Measurements from ENCODE around the gene BRCA1. TPM values are rescaled to one million over a fixed set of nuclear protein-coding genes. Genes with fewer than 3 reads are reported as not detected.

The BRCA1 gene
- total RNA-seq, 1 experiment from 2014 or later = 50.8 TPM

DNA sequence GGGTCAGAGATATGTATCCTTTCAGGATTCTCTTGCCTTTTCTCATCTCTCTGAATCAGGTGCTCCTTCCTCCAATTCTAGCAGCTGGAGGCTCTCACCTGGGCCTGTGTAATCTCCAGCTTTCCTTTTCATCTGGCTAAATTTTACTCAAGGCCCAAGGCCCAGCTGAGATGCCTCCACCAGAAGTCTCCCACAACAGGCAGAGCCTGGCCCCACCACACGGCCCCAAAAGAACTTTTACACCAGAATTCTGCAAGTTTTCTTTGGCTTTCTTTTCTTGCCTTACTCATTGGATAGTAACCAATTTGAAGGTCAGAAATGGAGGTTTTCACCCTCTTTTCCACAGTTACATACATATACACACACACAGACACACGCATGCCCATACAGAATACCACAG lies 85.5 kb downstream of the BRCA1 start:
- Mint-ChIP-seq H3K4me1 (ENCODE audit: low read depth, unreplicated experiment) (no peaks in the 10 kb centered on the region), H3K27ac (ENCODE audit: unreplicated experiment) (no peak overlapping the region), H3K27me3 (ENCODE audit: insufficient read depth, unreplicated experiment) (no peaks in the 10 kb centered on the region), H3K36me3 (ENCODE audit: insufficient read depth, unreplicated experiment) (peaks cover 11% of the 10 kb centered on the region), H3K9me3 (ENCODE audit: unreplicated experiment) (no peaks in the 10 kb centered on the region), H3K4me3 (ENCODE audit: unreplicated experiment) (no peak overlapping the region)
- no peaks in the 10 kb centered on the region for H3K4me1 ChIP-seq
- ChIA-PET CTCF (no interaction called here), POLR2A (no interaction called here)
- no peaks in the 10 kb centered on the region for H3K9me3 ChIP-seq
- H3K27me3 ChIP-seq (replicated peaks; ENCODE audit: control insufficient read depth, insufficient read depth, low read length) = no peaks in the 10 kb centered on the region
- no peak for DNase-seq
- no peak overlapping the region for H3K4me3 ChIP-seq (ENCODE audit: low read depth, low read length)
- intact Hi-C loops (cut with micrococcal nuclease; ENCODE audit: unreplicated experiment) = no loop called here
- H3K36me3 ChIP-seq (ENCODE audit: control insufficient read depth, insufficient read depth, low read length) = no peaks in the 10 kb centered on the region
- no peak for TF ChIP-seq CTCF (IDR thresholded peaks at IDR 0.05; ENCODE audit: insufficient read depth in 1 of 2, low read depth in 1 of 2, low read length in 1 of 2, severe bottlenecking in 1 of 2, unreplicated experiment in 1 of 2)
- no TSS peak for BruUV-seq (replicated peaks)

- Histone ChIP-seq H3K4me3 (ENCODE audit: low read depth, low read length) (no peak overlapping the region), H3K27me3 (replicated peaks; ENCODE audit: control insufficient read depth, insufficient read depth, low read length) (no peaks in the 10 kb centered on the region), H3K36me3 (ENCODE audit: control insufficient read depth, insufficient read depth, low read length) (no peaks in the 10 kb centered on the region), H3K4me1 (peaks cover 12% of the 10 kb centered on the region), H3K9me3 (no peaks in the 10 kb centered on the region)
- Mint-ChIP-seq H3K27ac (ENCODE audit: unreplicated experiment) (no peak overlapping the region), H3K9me3 (ENCODE audit: unreplicated experiment) (no peaks in the 10 kb centered on the region), H3K4me3 (ENCODE audit: unreplicated experiment) (no peak overlapping the region), H3K36me3 (ENCODE audit: insufficient read depth, unreplicated experiment) (no peaks in the 10 kb centered on the region), H3K4me1 (ENCODE audit: low read depth, unreplicated experiment) (peaks cover 10% of the 10 kb centered on the region), H3K27me3 (ENCODE audit: insufficient read depth, unreplicated experiment) (no peaks in the 10 kb centered on the region)
- DNase-seq = no peak
- no TSS peak for BruUV-seq (replicated peaks)
- ChIA-PET CTCF (no interaction called here), POLR2A (no interaction called here)
- intact Hi-C loops (cut with micrococcal nuclease; ENCODE audit: unreplicated experiment) = no loop called here
- TF ChIP-seq CTCF (IDR thresholded peaks at IDR 0.05; ENCODE audit: insufficient read depth in 1 of 2, low read depth in 1 of 2, low read length in 1 of 2, severe bottlenecking in 1 of 2, unreplicated experiment in 1 of 2) = no peak
These were observed 90.3 kb downstream of the BRCA1 start for GRCh38 chr17:43034894-43035293.

GRCh38 chr17:43033948-43034881 lies 90.9 kb downstream of the BRCA1 start:
- intact Hi-C loops (cut with micrococcal nuclease; ENCODE audit: unreplicated experiment) = no loop called here
- Histone ChIP-seq H3K27me3 (replicated peaks; ENCODE audit: control insufficient read depth, insufficient read depth, low read length) (no peaks in the 10 kb centered on the region), H3K4me3 (ENCODE audit: low read depth, low read length) (no peak overlapping the region), H3K4me1 (peaks cover 16% of the 10 kb centered on the region), H3K36me3 (ENCODE audit: control insufficient read depth, insufficient read depth, low read length) (no peaks in the 10 kb centered on the region), H3K9me3 (no peaks in the 10 kb centered on the region)
- ChIA-PET CTCF (interaction anchor here (0.6 kb wide), 1 partner anchor 155 kb away, joined by 5 read pairs; no protein-coding TSS in a partner anchor), POLR2A (no interaction called here)
- Mint-ChIP-seq H3K36me3 (ENCODE audit: insufficient read depth, unreplicated experiment) (no peaks in the 10 kb centered on the region), H3K27ac (ENCODE audit: unreplicated experiment) (peak overlapping the region; percentile 35), H3K4me3 (ENCODE audit: unreplicated experiment) (no peak overlapping the region), H3K27me3 (ENCODE audit: insufficient read depth, unreplicated experiment) (no peaks in the 10 kb centered on the region), H3K4me1 (ENCODE audit: low read depth, unreplicated experiment) (peaks cover 10% of the 10 kb centered on the region), H3K9me3 (ENCODE audit: unreplicated experiment) (no peaks in the 10 kb centered on the region)
- no TSS peak for BruUV-seq (replicated peaks)
- TF ChIP-seq CTCF (IDR thresholded peaks at IDR 0.05; ENCODE audit: insufficient read depth in 1 of 2, low read depth in 1 of 2, low read length in 1 of 2, severe bottlenecking in 1 of 2, unreplicated experiment in 1 of 2) = no peak
- DNase-seq = peak in 1 of 2 experiments; percentile 53

Data from Caco-2 (cell line).